Trophoblast cell (in vitro differentiated cells and primary cell): Measurements from ENCODE around the gene BCL11B.

Experiments used
- DNase-seq, 2 donors: peaks; one replicate each; pipeline ENCODE4 v3.0.0-alpha.2; 2016
- H2AFZ ChIP-seq: 2 replicates; pipeline ENCODE4 v1.6.1; 2013; ENCODE audit warnings: low read length, moderate library complexity, mild to moderate bottlenecking; ENCODE audit not compliant: insufficient read depth, poor library complexity
- H2AK5ac ChIP-seq: 2 replicates; pipeline ENCODE4 v1.6.1; 2013; ENCODE audit warnings: mild to moderate bottlenecking, low read length
- H2BK120ac ChIP-seq: 2 replicates; pipeline ENCODE4 v1.6.1; 2013; ENCODE audit warnings: low read length, mild to moderate bottlenecking, moderate library complexity; ENCODE audit not compliant: insufficient read depth, poor library complexity
- H2BK12ac ChIP-seq: 2 replicates; pipeline ENCODE4 v1.6.1; 2013; ENCODE audit warnings: mild to moderate bottlenecking, low read length, moderate library complexity
- H2BK5ac ChIP-seq: 2 replicates; pipeline ENCODE4 v1.6.1; 2013; ENCODE audit warnings: low read length, low read depth, moderate library complexity, mild to moderate bottlenecking; ENCODE audit not compliant: poor library complexity
- H3K14ac ChIP-seq: 2 replicates; pipeline ENCODE4 v1.6.1; 2013; ENCODE audit warnings: mild to moderate bottlenecking, low read length
- H3K18ac ChIP-seq: 2 replicates; pipeline ENCODE4 v1.6.1; 2013; ENCODE audit warnings: mild to moderate bottlenecking, low read length
- H3K23ac ChIP-seq: 2 replicates; pipeline ENCODE4 v1.6.1; 2013; ENCODE audit warnings: low read length
- H3K27ac ChIP-seq: 2 replicates; pipeline ENCODE4 v1.5.1; 2013; ENCODE audit warnings: low read depth, mild to moderate bottlenecking, inconsistent platforms, low read length, moderate library complexity
- H3K27me3 ChIP-seq: 2 replicates; pipeline ENCODE4 v1.6.1; 2013; ENCODE audit warnings: inconsistent platforms, mild to moderate bottlenecking, low read length, moderate library complexity; ENCODE audit not compliant: insufficient read depth
- H3K36me3 ChIP-seq, 2 experiments: 1 replicate in 1 of 2; 2 replicates in 1 of 2; pipeline ENCODE4 v1.6.1; 2013; ENCODE audit warnings: low read length in 2 of 2, mild to moderate bottlenecking in 2 of 2, moderate library complexity in 1 of 2; ENCODE audit not compliant: insufficient read depth in 2 of 2, control insufficient read depth in 1 of 2
- H3K4ac ChIP-seq: 2 replicates; pipeline ENCODE4 v1.6.1; 2013; ENCODE audit warnings: low read depth, mild to moderate bottlenecking, low read length, moderate library complexity
- H3K4me1 ChIP-seq, 2 experiments: 1 replicate in 1 of 2; 2 replicates in 1 of 2; pipeline ENCODE4 v1.6.1; 2013; ENCODE audit warnings: low read length in 2 of 2, mild to moderate bottlenecking in 2 of 2, moderate library complexity in 1 of 2; ENCODE audit not compliant: insufficient read depth in 2 of 2, control insufficient read depth in 1 of 2
- H3K4me2 ChIP-seq: 2 replicates; pipeline ENCODE4 v1.6.1; 2013; ENCODE audit warnings: inconsistent platforms, mild to moderate bottlenecking, low read length, moderate library complexity
- H3K4me3 ChIP-seq: 2 replicates; pipeline ENCODE4 v1.5.1; 2013; ENCODE audit warnings: mild to moderate bottlenecking, low read depth, low read length, inconsistent platforms
- H3K79me1 ChIP-seq: one replicate; pipeline ENCODE4 v1.6.1; 2013; ENCODE audit warnings: low read length
- H3K79me2 ChIP-seq: 2 replicates; pipeline ENCODE4 v1.6.1; 2013; ENCODE audit warnings: low read length, mild to moderate bottlenecking; ENCODE audit not compliant: control insufficient read depth, insufficient read depth, poor library complexity
- H3K9ac ChIP-seq: 2 replicates; pipeline ENCODE4 v1.6.1; 2013; ENCODE audit warnings: mild to moderate bottlenecking, low read length
- H3K9me3 ChIP-seq: 2 replicates; pipeline ENCODE4 v1.6.1; 2013; ENCODE audit warnings: low read depth, mild to moderate bottlenecking, control low read depth, inconsistent platforms, low read length; ENCODE audit not compliant: insufficient read depth
- H4K12ac ChIP-seq: 2 replicates; pipeline ENCODE4 v1.6.1; 2013; ENCODE audit warnings: low read depth, mild to moderate bottlenecking, low read length, moderate library complexity
- H4K8ac ChIP-seq: 2 replicates; pipeline ENCODE4 v1.6.1; 2013; ENCODE audit warnings: low read depth, mild to moderate bottlenecking, low read length, moderate library complexity
- H4K91ac ChIP-seq: one replicate; pipeline ENCODE4 v1.6.1; 2013; ENCODE audit warnings: low read depth, mild to moderate bottlenecking, low read length, moderate library complexity
- WGBS: extraction: QIAGEN DNeasy Blood & Tissue Kit; methylation state at CpG from one replicate; pipeline ENCODE4 v1.1.7; 2013; ENCODE audit warnings: missing lambda C conversion rate; ENCODE audit not compliant: insufficient read length, insufficient coverage; ENCODE audit errors: extremely low coverage; 5-methylcytosine and 5-hydroxymethylcytosine counted together

BCL11B gene

DNA sequence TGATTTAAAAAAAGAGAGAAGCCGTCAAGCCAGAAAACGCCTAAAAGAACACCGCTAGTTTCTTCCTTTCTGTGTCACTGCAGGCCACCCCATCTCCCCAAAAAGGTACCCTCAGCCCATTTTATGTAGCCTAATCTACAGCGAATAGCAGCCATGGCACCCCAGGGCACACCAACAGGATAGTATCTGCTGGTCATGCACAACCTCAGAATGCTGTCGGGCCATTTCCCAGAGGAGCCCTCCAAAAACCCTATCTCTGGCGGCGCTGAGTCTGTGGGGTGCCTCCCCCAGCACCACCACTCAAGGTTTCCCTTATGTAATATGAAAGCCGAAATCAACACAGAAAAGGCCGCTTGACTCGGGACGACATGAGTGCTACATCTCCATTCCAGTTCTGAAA lies 98.9 kb downstream of the BCL11B start:
- H3K9ac ChIP-seq = no peak overlapping the region
- no peak overlapping the region for H3K14ac ChIP-seq
- H3K36me3 ChIP-seq = peaks cover 5 to 8% of the 10 kb centered on the region in 2 experiments
- no peak overlapping the region for H2AFZ ChIP-seq
- H3K27me3 ChIP-seq = no peaks in the 10 kb centered on the region
- DNase-seq = no peak
- H3K4me3 ChIP-seq = no peak overlapping the region
- H2BK12ac ChIP-seq = no peak overlapping the region
- no peak overlapping the region for H2BK5ac ChIP-seq
- no peaks in the 10 kb centered on the region for H3K79me2 ChIP-seq
- H3K4me1 ChIP-seq = peaks cover 11 to 12% of the 10 kb centered on the region in 2 experiments
- no CpG with 5 or more reads among the region's 11 CpGs for WGBS
- no peak overlapping the region for H4K12ac ChIP-seq
- H2AK5ac ChIP-seq = no peak overlapping the region
- no peak overlapping the region for H2BK120ac ChIP-seq
- no peak overlapping the region for H3K18ac ChIP-seq
- H4K8ac ChIP-seq = no peak overlapping the region
- no peaks in the 10 kb centered on the region for H3K79me1 ChIP-seq
- H3K4me2 ChIP-seq = no peak overlapping the region
- no peak overlapping the region for H3K4ac ChIP-seq
- H3K27ac ChIP-seq = no peak overlapping the region
- H3K9me3 ChIP-seq = no peaks in the 10 kb centered on the region
- no peak overlapping the region for H3K23ac ChIP-seq
- no peak overlapping the region for H4K91ac ChIP-seq

DNA sequence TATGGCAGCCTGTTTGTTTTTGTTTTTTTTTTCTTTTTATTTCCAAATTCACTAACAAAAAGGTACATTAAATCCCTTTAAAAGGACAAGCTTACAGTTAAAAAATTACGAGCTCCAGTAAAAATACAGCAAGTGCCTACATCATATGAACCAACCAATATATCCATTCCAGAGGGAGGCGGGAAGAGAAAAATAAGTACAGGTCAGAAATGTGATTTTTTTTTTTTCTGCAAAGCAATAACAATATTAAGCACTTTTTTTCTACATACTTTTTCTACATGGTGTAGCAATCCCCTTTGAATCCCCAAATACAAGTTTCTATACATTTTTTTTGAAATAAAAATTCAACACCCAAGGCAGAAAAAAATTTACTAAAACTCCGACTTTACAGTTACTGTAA lies 100.6 kb downstream of the BCL11B start:
- no peak overlapping the region for H3K18ac ChIP-seq
- H4K91ac ChIP-seq = no peak overlapping the region
- H3K79me2 ChIP-seq = no peaks in the 10 kb centered on the region
- no peak overlapping the region for H2AFZ ChIP-seq
- H3K9me3 ChIP-seq = no peaks in the 10 kb centered on the region
- no peak overlapping the region for H3K4ac ChIP-seq
- no peak overlapping the region for H2AK5ac ChIP-seq
- no peak overlapping the region for H3K23ac ChIP-seq
- H3K36me3 ChIP-seq = peaks cover 5 to 8% of the 10 kb centered on the region in 2 experiments
- H3K9ac ChIP-seq = no peak overlapping the region
- H2BK12ac ChIP-seq = no peak overlapping the region
- no peak for DNase-seq
- no peak overlapping the region for H4K8ac ChIP-seq
- no peak overlapping the region for H4K12ac ChIP-seq
- no peaks in the 10 kb centered on the region for H3K79me1 ChIP-seq
- no peak overlapping the region for H2BK5ac ChIP-seq
- no peaks in the 10 kb centered on the region for H3K27me3 ChIP-seq
- no CpG with 5 or more reads among the region's 3 CpGs for WGBS
- H3K4me2 ChIP-seq = no peak overlapping the region
- no peak overlapping the region for H3K4me3 ChIP-seq
- no peaks in the 10 kb centered on the region for H3K4me1 ChIP-seq
- H3K27ac ChIP-seq = no peak overlapping the region
- H2BK120ac ChIP-seq = no peak overlapping the region
- no peak overlapping the region for H3K14ac ChIP-seq

DNA sequence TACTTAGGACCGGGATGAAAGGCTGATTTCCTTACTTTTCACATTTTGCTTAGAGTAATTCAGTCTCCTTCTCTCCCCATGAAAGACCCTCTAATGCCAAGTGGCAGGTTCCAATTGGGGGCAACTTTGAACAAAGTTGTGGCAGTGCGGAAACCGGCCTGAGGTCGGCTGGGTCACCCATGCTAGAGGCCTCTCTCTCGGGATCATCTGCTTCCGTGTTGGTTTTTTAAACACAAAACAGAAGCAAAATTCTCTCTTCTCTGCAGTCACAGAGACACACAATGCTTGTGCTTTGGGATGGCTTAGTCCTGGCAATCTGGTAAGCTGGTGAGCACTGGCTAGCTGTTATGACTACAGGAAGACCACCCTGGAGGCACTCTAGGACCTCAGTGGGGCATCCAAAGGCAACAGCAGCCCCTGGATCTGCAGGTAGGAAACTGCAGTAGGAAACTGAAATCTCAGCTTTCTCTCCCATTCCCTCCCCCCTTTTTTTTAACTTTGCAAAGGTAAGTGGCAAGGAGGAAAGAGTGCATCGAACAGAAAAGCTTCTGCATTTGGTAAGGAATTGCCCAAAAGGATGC lies 102.1 kb downstream of the BCL11B start:
- Histone ChIP-seq H3K4ac (no peak overlapping the region), H2BK120ac (no peak overlapping the region), H3K4me2 (no peak overlapping the region), H2BK12ac (no peak overlapping the region), H2AK5ac (no peak overlapping the region), H3K9me3 (no peaks in the 10 kb centered on the region), H3K9ac (no peak overlapping the region), H4K12ac (no peak overlapping the region), H2AFZ (no peak overlapping the region), H3K18ac (no peak overlapping the region), H3K36me3 (peaks cover 5% of the 10 kb centered on the region in 2 experiments), H3K27ac (no peak overlapping the region), H2BK5ac (no peak overlapping the region), H3K14ac (no peak overlapping the region), H3K4me1 (no peaks in the 10 kb centered on the region), H4K91ac (no peak overlapping the region), H3K4me3 (no peak overlapping the region), H3K79me2 (no peaks in the 10 kb centered on the region), H3K79me1 (no peaks in the 10 kb centered on the region), H3K27me3 (no peaks in the 10 kb centered on the region), H3K23ac (no peak overlapping the region), H4K8ac (no peak overlapping the region)
- no CpG with 5 or more reads among the region's 7 CpGs for WGBS
- no peak for DNase-seq

DNA sequence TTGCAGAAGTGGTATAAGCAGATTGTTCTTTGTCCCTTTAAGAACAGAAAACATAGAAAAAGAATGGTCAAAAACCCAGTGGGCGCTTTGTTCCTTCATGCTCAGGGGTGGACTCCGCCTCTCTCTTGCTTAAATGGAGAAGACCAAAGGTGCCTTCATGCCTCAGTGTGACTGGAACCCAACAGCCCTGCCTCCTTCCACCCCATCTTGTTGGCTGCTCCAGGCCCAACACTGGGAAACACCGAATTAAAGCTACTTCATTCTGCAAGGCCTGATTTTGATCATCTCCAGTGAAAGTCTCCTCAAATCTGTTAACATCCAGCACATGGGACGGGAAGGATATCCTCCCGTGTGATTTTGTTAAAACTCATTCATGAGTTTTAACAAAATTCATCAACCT lies 103.7 kb downstream of the BCL11B start:
- Histone ChIP-seq H4K8ac (no peak overlapping the region), H3K4me1 (no peaks in the 10 kb centered on the region)

More for the DNA sequence above, 103.7 kb downstream of the BCL11B start:
- Histone ChIP-seq H3K18ac (no peak overlapping the region), H3K4me3 (no peak overlapping the region), H3K4ac (no peak overlapping the region), H3K27me3 (no peaks in the 10 kb centered on the region), H2BK5ac (no peak overlapping the region), H4K12ac (no peak overlapping the region), H3K23ac (no peak overlapping the region), H3K9me3 (no peaks in the 10 kb centered on the region), H4K91ac (no peak overlapping the region), H2BK12ac (no peak overlapping the region), H3K4me2 (no peak overlapping the region), H2AK5ac (no peak overlapping the region), H3K14ac (no peak overlapping the region), H3K9ac (no peak overlapping the region), H2BK120ac (no peak overlapping the region), H2AFZ (no peak overlapping the region), H3K79me2 (no peaks in the 10 kb centered on the region), H3K27ac (no peak overlapping the region), H3K79me1 (no peaks in the 10 kb centered on the region), H3K36me3 (no peaks in the 10 kb centered on the region)
- no peak for DNase-seq
- WGBS = no CpG with 5 or more reads among the region's 5 CpGs
